NCI-H2196 treated with DMSO at 0.1 percent for 48 hours (cell line): Measurements from ENCODE around the gene PTGER1.
A peak's percentile ranks its signal among the peaks of the same experiment; 100 is the strongest.
"Not testable (repeated sequence)": the region's sequence is repeated elsewhere in the genome, so short reads cannot be mapped to it uniquely, and the experiment has no call there.

Source experiments
- DNase-seq: peaks from one replicate; lab custom pipeline; 2025; ENCODE audit not compliant: unreplicated experiment; lab: John Stamatoyannopoulos, UW

Gene PTGER1

GRCh38 chr19:14475251-14476073 lies at the start of gene PTGER1:
PTGER1 (minus strand) TSS chr19:14475354; CDS start chr19:14474320, 1,034 bp downstream.
- no peak for DNase-seq

- DNase-seq: no peak
Observed at GRCh38 chr19:14520543-14520942, 45.4 kb upstream of the PTGER1 start.

- peak; percentile 24 for DNase-seq
Observed at GRCh38 chr19:14519860-14520407, 44.8 kb upstream of the PTGER1 start.

GRCh38 chr19:14519245-14519859 lies 44.2 kb upstream of the PTGER1 start:
- DNase-seq: no peak

DNA sequence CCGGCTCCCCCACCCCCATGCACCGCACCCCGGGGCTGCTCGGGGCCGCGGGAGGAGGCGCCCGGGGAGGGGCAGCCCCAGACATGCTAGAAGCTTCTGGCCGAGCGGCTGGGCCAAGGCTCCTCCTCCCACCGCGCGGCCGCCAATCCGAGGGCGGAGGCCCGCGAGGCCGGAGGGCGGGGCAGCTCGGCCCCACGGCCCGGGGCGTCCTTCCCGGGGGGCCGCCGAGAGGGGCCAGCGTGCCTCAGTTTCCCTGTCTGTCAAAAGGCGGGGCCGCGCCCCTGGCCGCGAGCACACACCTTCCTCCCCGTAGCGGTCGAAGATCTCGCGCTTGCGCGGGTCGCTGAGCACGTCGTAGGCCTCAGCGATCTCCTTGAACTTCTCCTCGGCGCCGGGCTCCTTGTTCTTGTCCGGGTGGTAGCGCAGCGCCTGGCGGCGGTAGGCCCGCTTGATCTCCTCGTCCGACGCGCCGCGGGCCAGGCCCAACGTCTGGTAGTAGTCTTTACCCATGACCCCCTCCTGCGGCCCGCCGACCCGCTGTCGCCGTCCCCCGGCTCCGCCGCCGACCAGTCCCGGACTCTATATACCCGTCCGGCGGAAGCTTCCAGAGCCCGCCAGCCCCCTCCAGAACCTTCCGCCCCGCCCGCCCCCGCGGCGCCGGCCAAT lies 42.8 kb upstream of the PTGER1 start, which contains the start of gene DNAJB1:
Gene DNAJB1 (minus strand): TSS at position 558 of the 666 bp plus-strand sequence. CDS start 48 bp downstream, at position 510.
- peak; percentile 37 for DNase-seq

DNA sequence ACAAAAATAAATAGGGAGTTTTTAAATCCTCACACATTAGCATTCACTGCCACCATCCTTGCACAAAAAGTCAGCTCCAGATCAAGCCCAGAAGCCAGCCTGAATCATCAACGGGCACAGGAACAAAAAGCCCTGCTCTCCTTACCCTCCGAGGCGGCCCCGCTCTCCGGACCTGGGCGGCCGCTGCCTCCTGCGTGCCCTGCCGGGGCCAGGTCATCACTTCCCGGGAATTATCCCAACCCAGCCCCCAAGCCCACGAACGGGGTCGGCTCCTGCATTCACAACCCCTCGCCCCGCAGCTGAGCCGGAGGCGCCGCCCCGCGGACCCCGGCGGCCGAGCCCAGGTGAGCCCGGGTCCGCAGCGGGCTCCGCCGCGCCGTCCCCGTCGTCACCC lies 42.3 kb upstream of the PTGER1 start:
- no peak for DNase-seq

DNA sequence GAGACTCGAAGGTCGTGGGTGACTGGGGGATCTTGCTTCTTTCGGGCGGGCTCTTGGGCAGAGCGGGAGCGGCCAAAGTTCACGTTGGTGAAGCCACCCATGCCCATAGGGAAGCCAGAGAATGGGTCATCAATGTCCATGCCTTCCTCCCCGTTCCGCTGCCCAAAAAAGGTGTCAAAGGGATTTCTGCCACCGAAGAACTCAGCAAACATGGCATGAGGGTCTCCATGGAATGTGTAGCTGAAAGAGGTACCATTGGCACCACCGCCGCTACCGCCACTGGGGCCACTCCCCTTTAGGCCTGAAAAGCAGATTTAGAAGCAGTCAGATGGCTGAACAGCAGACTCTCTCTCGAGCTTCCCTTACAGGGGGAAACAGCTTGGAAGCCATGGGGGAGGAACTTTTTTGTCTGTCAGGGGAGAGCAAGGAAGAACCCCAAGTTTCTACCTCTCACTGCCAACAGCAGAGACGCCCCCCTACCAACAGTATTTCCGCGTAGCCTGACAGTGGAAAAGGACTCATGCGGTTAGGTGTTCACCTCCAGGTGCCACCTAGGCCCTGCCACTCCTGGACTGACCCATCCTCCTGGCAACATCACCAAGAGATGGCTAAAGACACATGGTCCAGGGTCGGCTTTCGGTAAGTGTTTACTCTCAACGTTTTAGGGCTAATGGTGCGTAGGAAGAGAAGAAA lies 41.7 kb upstream of the PTGER1 start:
- no peak for DNase-seq

- no peak for DNase-seq
Observed at GRCh38 chr19:14516048-14516534, 40.9 kb upstream of the PTGER1 start.

DNA sequence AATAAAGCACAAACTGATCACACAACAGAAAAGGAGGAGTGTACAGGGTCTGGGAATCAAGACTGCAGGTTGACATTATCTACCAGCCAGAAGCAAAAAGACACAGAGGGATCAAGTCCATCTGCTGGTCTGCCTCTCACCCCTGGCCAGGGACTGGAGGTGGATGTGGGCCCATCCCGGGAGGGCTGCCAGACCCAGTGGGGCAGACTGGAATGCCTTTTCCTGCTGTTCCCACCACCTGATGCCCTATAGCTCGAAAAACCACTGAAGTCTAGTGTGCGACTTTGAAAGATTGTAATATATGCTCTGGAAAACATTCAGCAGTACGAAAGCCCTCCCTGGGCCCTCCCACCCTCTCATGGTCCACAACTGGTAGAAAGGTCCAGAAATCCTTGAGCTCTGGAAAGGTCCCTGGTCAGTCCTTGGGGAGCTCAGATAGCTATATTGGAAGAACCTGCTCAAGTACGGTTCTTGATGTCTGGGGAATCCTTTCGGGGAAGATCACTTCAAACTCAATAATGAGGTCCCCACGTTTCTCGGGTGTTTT lies 40.4 kb upstream of the PTGER1 start:
- DNase-seq: no peak

GRCh38 chr19:14514215-14514863 lies 39.2 kb upstream of the PTGER1 start:
- no peak for DNase-seq

GRCh38 chr19:14512406-14512961 lies 37.3 kb upstream of the PTGER1 start:
- DNase-seq: no peak

DNA sequence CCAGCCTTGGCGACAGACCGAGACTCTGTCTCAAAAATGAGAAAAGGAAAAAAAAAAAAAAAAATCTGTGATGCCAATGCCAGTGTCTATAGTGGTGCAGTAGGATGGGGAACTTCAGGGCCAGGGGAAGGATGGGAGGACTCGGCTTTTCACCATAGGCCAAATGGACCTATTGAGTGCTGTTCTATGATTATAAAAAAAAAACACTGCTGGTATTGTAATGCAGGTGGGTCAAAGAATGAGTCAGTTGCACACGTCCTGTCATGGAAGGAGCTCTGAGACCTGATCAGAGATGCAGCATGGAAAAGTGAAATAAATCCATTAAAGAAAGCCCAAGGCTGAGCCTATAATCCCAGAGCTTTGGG lies 36.1 kb upstream of the PTGER1 start:
- DNase-seq: no peak

- DNase-seq: no peak
Observed at GRCh38 chr19:14510311-14511228, 35.4 kb upstream of the PTGER1 start.

- no peak for DNase-seq
Observed at GRCh38 chr19:14507704-14508542, 32.8 kb upstream of the PTGER1 start.

DNA sequence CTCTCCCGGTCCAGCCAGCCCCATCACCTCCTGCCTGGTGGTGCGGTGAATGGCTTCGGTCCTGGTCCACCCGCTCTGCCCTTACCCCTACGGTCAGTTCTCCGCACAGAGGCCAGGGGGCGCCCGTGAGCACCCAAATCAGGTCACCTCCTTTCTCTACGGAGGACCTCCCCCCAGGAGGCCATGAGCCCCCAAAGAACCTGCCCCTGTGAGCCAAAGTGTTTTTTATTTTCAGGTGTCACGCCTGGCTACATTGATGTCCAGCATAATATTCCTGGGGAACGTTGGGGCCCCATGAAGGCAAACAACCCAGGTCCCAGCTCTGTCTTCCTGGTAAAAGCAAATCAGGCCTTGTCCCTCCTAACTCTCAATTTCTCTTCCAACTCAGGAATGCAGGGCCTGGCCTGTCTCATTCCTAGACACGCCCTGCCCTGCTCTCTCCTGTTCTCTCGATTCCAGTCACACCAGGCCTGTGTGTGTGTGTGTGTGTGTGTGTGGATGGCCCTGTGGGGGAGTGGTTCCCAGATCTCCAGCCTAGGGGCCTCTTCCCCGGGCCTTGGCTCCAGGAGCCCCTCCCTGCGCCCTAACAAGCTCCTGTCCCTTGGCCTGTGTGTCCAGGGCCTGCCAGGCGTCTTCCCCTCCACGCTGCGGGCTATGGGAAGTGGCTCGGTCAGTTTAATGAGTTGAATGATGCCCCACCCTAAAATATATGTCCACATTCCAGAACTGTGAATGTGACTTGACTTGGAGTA lies 30.5 kb upstream of the PTGER1 start:
- DNase-seq: no peak

DNA sequence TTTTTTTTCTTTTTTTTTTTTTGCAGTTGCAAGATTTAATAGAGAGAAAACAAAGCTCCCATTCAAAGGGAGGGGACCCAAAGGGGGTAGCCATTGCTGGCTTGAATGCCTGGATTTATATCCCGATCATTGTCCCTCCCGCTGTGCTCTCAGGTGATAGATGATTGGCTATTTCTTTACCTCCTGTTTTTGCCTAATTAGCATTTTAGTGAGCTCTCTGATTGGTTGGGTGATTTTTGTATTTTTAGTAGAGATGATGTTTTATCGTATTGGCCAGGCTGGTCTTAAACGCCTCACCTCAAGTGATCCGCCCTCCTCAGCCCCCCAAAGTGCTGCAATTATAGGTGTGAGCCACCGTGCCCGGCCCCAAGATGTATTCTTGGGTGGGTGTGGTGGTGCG lies 29.4 kb upstream of the PTGER1 start:
- not testable (repeated sequence) for DNase-seq

DNA sequence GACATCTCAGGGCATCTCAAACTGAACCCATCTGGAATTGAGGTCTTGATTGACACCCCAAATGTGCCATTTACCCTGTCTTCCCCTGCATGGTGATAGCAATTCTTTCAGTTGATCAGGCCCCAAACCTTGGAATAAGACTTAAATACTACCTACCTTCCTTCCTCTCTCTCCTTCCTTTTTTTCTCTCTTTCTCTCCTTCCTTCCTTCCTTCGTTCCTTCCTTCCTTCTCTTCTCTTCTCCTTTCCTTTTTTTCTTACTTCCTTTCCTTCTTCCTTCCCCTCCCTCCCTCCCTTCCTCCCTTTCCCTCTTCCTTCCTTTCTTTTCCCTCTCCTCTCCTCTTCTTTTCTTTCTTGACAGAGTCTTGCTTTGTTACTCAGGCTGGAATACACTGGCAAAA lies 28.1 kb upstream of the PTGER1 start:
- DNase-seq: no peak
